HEK293 (cell line): ENCODE results near the gene ZNF234.

Experiments used
- HOXC10 ChIP-seq: sonication (generic); formaldehyde crosslinking; IDR thresholded peaks from 2 replicates; pipeline ENCODE4 v1.8.1; 2023; ENCODE audit warnings: mild to moderate bottlenecking, missing genetic modification reagents
- HOXD13 ChIP-seq: sonication (generic); formaldehyde crosslinking; IDR thresholded peaks from 2 replicates; pipeline ENCODE4 v1.8.0; 2022; ENCODE audit warnings: missing genetic modification reagents, borderline replicate concordance
- IKZF3 ChIP-seq: fragments of 450-650 bp; IDR thresholded peaks from 2 replicates; pipeline ENCODE4 v1.5.0; 2018; ENCODE audit warnings: missing biosample characterization, mild to moderate bottlenecking, missing genetic modification characterization, moderate library complexity
- MEIS1 ChIP-seq: sonication (generic); formaldehyde crosslinking; IDR thresholded peaks from 2 replicates; pipeline ENCODE4 v1.8.1; 2022; ENCODE audit warnings: missing genetic modification reagents, mild to moderate bottlenecking, borderline replicate concordance
- SALL2 ChIP-seq: fragments of 450-650 bp; formaldehyde crosslinking; IDR thresholded peaks from 2 replicates; pipeline ENCODE4 v1.5.0; 2017; ENCODE audit warnings: missing biosample characterization, mild to moderate bottlenecking, missing genetic modification characterization, borderline replicate concordance
- SETDB1 ChIP-seq: IDR thresholded peaks from one replicate; pipeline ENCODE4 v1.6.1; 2017; ENCODE audit warnings: mild to moderate bottlenecking, low read length, moderate library complexity, mixed read lengths; ENCODE audit not compliant: insufficient read length
- YY1 ChIP-seq: fragments of 450-650 bp; formaldehyde crosslinking; IDR thresholded peaks from 2 replicates; pipeline ENCODE4 v1.5.1; 2018; ENCODE audit warnings: missing biosample characterization, missing genetic modification characterization
- YY2 ChIP-seq: fragments of 450-650 bp; formaldehyde crosslinking; IDR thresholded peaks from 2 replicates; pipeline ENCODE4 v1.5.1; 2016; ENCODE audit warnings: missing biosample characterization, missing genetic modification characterization
- ZFP3 ChIP-seq: fragments of 450-650 bp; formaldehyde crosslinking; IDR thresholded peaks from 2 replicates; pipeline ENCODE4 v1.5.1; 2016; ENCODE audit warnings: low read depth, missing biosample characterization, missing genetic modification characterization
- ZNF157 ChIP-seq: fragments of 450-650 bp; formaldehyde crosslinking; IDR thresholded peaks from 2 replicates; pipeline ENCODE4 v1.5.1; 2016; ENCODE audit warnings: missing biosample characterization, missing genetic modification characterization
- ZNF16 ChIP-seq: fragments of 450-650 bp; formaldehyde crosslinking; IDR thresholded peaks from 2 replicates; pipeline ENCODE4 v1.5.1; 2016; ENCODE audit warnings: low read depth, missing biosample characterization, missing genetic modification characterization
- ZNF175 ChIP-seq: fragments of 450-650 bp; formaldehyde crosslinking; IDR thresholded peaks from 2 replicates; pipeline ENCODE4 v1.5.1; 2016; ENCODE audit warnings: missing biosample characterization, missing genetic modification characterization
- ZNF292 ChIP-seq: fragments of 450-650 bp; formaldehyde crosslinking; IDR thresholded peaks from 2 replicates; pipeline ENCODE4 v1.5.1; 2016; ENCODE audit warnings: low read depth, missing biosample characterization, missing genetic modification characterization, borderline replicate concordance
- ZNF366 ChIP-seq: fragments of 450-650 bp; formaldehyde crosslinking; conservative IDR thresholded peaks from 2 replicates; pipeline ENCODE4 v1.5.1; 2016; ENCODE audit warnings: missing biosample characterization, missing genetic modification characterization
- ZNF394 ChIP-seq: fragments of 450-650 bp; formaldehyde crosslinking; IDR thresholded peaks from 2 replicates; pipeline ENCODE4 v1.5.1; 2016; ENCODE audit warnings: missing biosample characterization, missing genetic modification characterization, mild to moderate bottlenecking, moderate library complexity, borderline replicate concordance
- ZNF404 ChIP-seq: fragments of 450-650 bp; formaldehyde crosslinking; IDR thresholded peaks from 2 replicates; pipeline ENCODE4 v1.5.1; 2017; ENCODE audit warnings: missing biosample characterization, missing genetic modification characterization
- ZNF416 ChIP-seq: fragments of 450-650 bp; formaldehyde crosslinking; IDR thresholded peaks from 2 replicates; pipeline ENCODE4 v1.5.1; 2016; ENCODE audit warnings: missing biosample characterization, missing genetic modification characterization
- ZNF48 ChIP-seq: fragments of 450-650 bp; formaldehyde crosslinking; IDR thresholded peaks from 2 replicates; pipeline ENCODE4 v1.5.1; 2016; ENCODE audit warnings: missing biosample characterization, missing genetic modification characterization
- ZNF510 ChIP-seq: fragments of 450-650 bp; formaldehyde crosslinking; IDR thresholded peaks from 2 replicates; pipeline ENCODE4 v1.5.1; 2018; ENCODE audit warnings: mild to moderate bottlenecking, missing genetic modification characterization, missing biosample characterization; ENCODE audit not compliant: insufficient replicate concordance
- ZNF521 ChIP-seq: fragments of 450-650 bp; formaldehyde crosslinking; IDR thresholded peaks from 2 replicates; pipeline ENCODE4 v1.5.1; 2017; ENCODE audit warnings: missing biosample characterization, mild to moderate bottlenecking, missing genetic modification characterization
- ZNF549 ChIP-seq: fragments of 450-650 bp; IDR thresholded peaks from 2 replicates; pipeline ENCODE4 v1.5.1; 2018; ENCODE audit warnings: missing biosample characterization, missing genetic modification characterization, mild to moderate bottlenecking, inconsistent platforms, moderate library complexity
- ZNF623 ChIP-seq: fragments of 450-650 bp; formaldehyde crosslinking; IDR thresholded peaks from 2 replicates; pipeline ENCODE4 v1.5.1; 2016; ENCODE audit warnings: missing biosample characterization, missing genetic modification characterization
- ZNF677 ChIP-seq: fragments of 450-650 bp; IDR thresholded peaks from 2 replicates; pipeline ENCODE4 v1.5.0; 2018; ENCODE audit warnings: missing biosample characterization, mild to moderate bottlenecking, missing genetic modification characterization, moderate library complexity
- ZNF837 ChIP-seq: fragments of 450-650 bp; formaldehyde crosslinking; IDR thresholded peaks from 2 replicates; pipeline ENCODE4 v1.5.1; 2016; ENCODE audit warnings: missing biosample characterization, missing genetic modification characterization
- TF ChIP-seq, protein P1 (sequence below): fragments of 450-650 bp; formaldehyde crosslinking; IDR thresholded peaks from 2 replicates; pipeline ENCODE4 v1.5.1; 2016; ENCODE audit warnings: missing biosample characterization, missing genetic modification characterization
- TF ChIP-seq, protein P2 (sequence below): fragments of 450-650 bp; formaldehyde crosslinking; IDR thresholded peaks from 2 replicates; pipeline ENCODE4; 2016; ENCODE audit warnings: missing biosample characterization, missing genetic modification characterization
- TF ChIP-seq, protein P3 (sequence below): fragments of 450-650 bp; formaldehyde crosslinking; IDR thresholded peaks from 2 replicates; pipeline ENCODE4 v1.5.1; 2016; ENCODE audit warnings: missing biosample characterization, missing genetic modification characterization
- TF ChIP-seq, protein P4 (sequence below): fragments of 450-650 bp; formaldehyde crosslinking; IDR thresholded peaks from 2 replicates; pipeline ENCODE4 v1.5.1; 2016; ENCODE audit warnings: missing biosample characterization, missing genetic modification characterization
- TF ChIP-seq, protein P5 (sequence below): fragments of 450-650 bp; formaldehyde crosslinking; IDR thresholded peaks from 2 replicates; pipeline ENCODE4 v1.5.1; 2017; ENCODE audit warnings: missing biosample characterization, missing genetic modification characterization
- TF ChIP-seq, protein P6 (sequence below): fragments of 450-650 bp; formaldehyde crosslinking; IDR thresholded peaks from 2 replicates; pipeline ENCODE4 v1.5.1; 2016; ENCODE audit warnings: missing biosample characterization, missing genetic modification characterization

The ZNF234 gene

DNA sequence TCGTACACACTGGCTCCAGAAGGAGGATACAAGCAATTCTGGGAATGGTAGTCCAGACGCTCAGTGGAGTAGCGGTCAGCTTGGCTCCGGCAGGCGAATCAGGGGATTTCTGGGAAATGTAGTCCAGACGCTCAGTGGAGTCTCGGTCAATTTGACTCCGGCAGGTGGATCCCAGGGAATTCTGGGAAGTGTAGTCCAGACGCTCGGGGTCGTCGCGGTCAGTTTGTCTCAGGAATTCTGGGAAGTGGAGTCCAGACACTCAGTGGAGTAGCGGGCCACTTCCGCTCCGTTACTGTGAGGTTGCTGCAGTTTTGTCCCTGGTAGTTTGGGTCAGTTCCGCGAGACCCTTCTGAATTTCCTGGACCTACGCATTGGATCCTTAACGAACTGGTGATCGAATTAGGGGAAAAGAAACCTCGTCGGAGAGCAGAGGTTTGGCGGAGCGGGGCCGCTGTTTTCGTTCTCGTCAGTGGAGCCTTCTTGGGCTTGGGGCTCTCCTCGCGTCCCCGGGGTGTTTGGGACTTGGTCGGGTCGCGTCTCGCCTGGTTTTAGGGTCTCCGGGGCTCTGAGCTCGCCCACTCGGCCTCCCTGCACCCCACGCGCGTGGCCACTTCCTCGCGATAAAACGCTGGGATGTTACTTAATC is 28.1 kb upstream of the ZNF234 start, which contains the start of gene ZNF225 (continued):
- TF ChIP-seq, protein P1, sequence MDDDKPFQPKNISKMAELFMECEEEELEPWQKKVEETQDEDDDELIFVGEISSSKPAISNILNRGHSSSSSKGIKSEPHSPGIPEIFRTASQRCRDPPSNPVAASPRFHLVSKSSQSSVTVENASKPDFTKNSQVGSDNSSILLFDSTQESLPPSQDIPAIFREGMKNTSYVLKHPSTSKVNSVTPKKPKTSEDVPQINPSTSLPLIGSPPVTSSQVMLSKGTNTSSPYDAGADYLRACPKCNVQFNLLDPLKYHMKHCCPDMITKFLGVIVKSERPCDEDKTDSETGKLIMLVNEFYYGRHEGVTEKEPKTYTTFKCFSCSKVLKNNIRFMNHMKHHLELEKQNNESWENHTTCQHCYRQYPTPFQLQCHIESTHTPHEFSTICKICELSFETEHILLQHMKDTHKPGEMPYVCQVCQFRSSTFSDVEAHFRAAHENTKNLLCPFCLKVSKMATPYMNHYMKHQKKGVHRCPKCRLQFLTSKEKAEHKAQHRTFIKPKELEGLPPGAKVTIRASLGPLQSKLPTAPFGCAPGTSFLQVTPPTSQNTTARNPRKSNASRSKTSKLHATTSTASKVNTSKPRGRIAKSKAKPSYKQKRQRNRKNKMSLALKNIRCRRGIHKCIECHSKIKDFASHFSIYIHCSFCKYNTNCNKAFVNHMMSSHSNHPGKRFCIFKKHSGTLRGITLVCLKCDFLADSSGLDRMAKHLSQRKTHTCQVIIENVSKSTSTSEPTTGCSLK = no peak
- TF ChIP-seq, protein P2, sequence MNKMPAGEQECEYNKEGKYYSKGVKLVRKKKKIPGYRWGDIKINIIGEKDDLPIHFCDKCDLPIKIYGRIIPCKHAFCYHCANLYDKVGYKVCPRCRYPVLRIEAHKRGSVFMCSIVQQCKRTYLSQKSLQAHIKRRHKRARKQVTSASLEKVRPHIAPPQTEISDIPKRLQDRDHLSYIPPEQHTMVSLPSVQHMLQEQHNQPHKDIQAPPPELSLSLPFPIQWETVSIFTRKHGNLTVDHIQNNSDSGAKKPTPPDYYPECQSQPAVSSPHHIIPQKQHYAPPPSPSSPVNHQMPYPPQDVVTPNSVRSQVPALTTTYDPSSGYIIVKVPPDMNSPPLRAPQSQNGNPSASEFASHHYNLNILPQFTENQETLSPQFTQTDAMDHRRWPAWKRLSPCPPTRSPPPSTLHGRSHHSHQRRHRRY (tag by site-specific recombination) = no peak
- TF ChIP-seq ZNF510 (tag by site-specific recombination) (no peak), SETDB1 (no peak), ZNF623 (peak; percentile 20; the same call in 1 of the 2 replicates), ZFP3 (tag by site-specific recombination) (no peak), MEIS1 (CRISPR knock-in tag) (no peak), SALL2 (tag by site-specific recombination) (no peak), YY1 (peak; percentile 77; the same call in 1 of the 2 replicates), ZNF48 (tag by site-specific recombination) (no peak), ZNF549 (no peak), HOXC10 (CRISPR knock-in tag) (no peak), YY2 (tag by site-specific recombination) (peak; percentile 74), IKZF3 (tag by site-specific recombination) (peak; percentile 100; the same call in 1 of the 2 replicates), ZNF175 (tag by site-specific recombination) (no peak), HOXD13 (no peak), ZNF416 (tag by site-specific recombination) (no peak), ZNF157 (no peak), ZNF837 (tag by site-specific recombination) (no peak), ZNF677 (tag by site-specific recombination) (no peak), ZNF394 (tag by site-specific recombination) (peak; percentile 100), ZNF292 (0 out of 2 replicates have a peak, but pooled peaks have one; percentile 6), ZNF16 (tag by site-specific recombination) (no peak), ZNF366 (tag by site-specific recombination) (no peak), ZNF521 (tag by site-specific recombination) (no peak), ZNF404 (tag by site-specific recombination) (no peak)
- TF ChIP-seq, protein P3, sequence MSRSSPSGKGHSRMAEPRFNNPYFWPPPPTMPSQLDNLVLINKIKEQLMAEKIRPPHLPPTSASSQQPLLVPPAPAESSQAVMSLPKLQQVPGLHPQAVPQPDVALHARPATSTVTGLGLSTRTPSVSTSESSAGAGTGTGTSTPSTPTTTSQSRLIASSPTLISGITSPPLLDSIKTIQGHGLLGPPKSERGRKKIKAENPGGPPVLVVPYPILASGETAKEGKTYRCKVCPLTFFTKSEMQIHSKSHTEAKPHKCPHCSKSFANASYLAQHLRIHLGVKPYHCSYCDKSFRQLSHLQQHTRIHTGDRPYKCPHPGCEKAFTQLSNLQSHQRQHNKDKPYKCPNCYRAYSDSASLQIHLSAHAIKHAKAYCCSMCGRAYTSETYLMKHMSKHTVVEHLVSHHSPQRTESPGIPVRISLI (tag by site-specific recombination) = no peak
- TF ChIP-seq, protein P4, sequence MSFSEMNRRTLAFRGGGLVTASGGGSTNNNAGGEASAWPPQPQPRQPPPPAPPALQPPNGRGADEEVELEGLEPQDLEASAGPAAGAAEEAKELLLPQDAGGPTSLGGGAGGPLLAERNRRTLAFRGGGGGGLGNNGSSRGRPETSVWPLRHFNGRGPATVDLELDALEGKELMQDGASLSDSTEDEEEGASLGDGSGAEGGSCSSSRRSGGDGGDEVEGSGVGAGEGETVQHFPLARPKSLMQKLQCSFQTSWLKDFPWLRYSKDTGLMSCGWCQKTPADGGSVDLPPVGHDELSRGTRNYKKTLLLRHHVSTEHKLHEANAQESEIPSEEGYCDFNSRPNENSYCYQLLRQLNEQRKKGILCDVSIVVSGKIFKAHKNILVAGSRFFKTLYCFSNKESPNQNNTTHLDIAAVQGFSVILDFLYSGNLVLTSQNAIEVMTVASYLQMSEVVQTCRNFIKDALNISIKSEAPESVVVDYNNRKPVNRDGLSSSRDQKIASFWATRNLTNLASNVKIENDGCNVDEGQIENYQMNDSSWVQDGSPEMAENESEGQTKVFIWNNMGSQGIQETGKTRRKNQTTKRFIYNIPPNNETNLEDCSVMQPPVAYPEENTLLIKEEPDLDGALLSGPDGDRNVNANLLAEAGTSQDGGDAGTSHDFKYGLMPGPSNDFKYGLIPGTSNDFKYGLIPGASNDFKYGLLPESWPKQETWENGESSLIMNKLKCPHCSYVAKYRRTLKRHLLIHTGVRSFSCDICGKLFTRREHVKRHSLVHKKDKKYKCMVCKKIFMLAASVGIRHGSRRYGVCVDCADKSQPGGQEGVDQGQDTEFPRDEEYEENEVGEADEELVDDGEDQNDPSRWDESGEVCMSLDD (tag by site-specific recombination) = peak; percentile 73
- TF ChIP-seq, protein P5, sequence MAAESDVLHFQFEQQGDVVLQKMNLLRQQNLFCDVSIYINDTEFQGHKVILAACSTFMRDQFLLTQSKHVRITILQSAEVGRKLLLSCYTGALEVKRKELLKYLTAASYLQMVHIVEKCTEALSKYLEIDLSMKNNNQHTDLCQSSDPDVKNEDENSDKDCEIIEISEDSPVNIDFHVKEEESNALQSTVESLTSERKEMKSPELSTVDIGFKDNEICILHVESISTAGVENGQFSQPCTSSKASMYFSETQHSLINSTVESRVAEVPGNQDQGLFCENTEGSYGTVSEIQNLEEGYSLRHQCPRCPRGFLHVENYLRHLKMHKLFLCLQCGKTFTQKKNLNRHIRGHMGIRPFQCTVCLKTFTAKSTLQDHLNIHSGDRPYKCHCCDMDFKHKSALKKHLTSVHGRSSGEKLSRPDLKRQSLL = peak; percentile 95
- TF ChIP-seq, protein P6, sequence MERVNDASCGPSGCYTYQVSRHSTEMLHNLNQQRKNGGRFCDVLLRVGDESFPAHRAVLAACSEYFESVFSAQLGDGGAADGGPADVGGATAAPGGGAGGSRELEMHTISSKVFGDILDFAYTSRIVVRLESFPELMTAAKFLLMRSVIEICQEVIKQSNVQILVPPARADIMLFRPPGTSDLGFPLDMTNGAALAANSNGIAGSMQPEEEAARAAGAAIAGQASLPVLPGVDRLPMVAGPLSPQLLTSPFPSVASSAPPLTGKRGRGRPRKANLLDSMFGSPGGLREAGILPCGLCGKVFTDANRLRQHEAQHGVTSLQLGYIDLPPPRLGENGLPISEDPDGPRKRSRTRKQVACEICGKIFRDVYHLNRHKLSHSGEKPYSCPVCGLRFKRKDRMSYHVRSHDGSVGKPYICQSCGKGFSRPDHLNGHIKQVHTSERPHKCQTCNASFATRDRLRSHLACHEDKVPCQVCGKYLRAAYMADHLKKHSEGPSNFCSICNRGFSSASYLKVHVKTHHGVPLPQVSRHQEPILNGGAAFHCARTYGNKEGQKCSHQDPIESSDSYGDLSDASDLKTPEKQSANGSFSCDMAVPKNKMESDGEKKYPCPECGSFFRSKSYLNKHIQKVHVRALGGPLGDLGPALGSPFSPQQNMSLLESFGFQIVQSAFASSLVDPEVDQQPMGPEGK = no peak; the same call in 1 of the 2 replicates
